Caco-2 (cell line): Measurements from ENCODE around the gene SBF2. TPM values are rescaled to one million over a fixed set of nuclear protein-coding genes. Genes with fewer than 3 reads are reported as not detected.
A peak's percentile ranks its signal among the peaks of the same experiment; 100 is the strongest.

Experiments used
- BruUV-seq: library from RNA; stranded (reverse); fragments of 400-500 nt; replicated peaks from 2 replicates; lab custom pipeline; 2021; lab: Mats Ljungman, UMichigan
- CTCF ChIA-PET: fragments of 300-600 bp; sonication (Branson Sonifier 250); formaldehyde crosslinking; loops from one replicate; lab custom pipeline; 2022; ENCODE audit warnings: antibody characterized with exemption; lab: Charles Lee
- POLR2A ChIA-PET: fragments of 300-600 bp; sonication (Branson Sonifier 250); formaldehyde crosslinking; loops from one replicate; lab custom pipeline; 2022; ENCODE audit warnings: antibody characterized with exemption; lab: Charles Lee
- DNase-seq, 2 experiments: peaks; one replicate each; pipeline versions ENCODE4 v3.0.0 to v3.0.0-alpha.2; 2020 to 2022
- H3K27me3 ChIP-seq: replicated peaks from 2 replicates; pipeline ENCODE4 v1.6.0; 2011; ENCODE audit warnings: low read length; ENCODE audit not compliant: control insufficient read depth, insufficient read depth
- H3K36me3 ChIP-seq: 2 replicates; pipeline ENCODE4 v1.5.1; 2011; ENCODE audit warnings: low read length; ENCODE audit not compliant: control insufficient read depth, insufficient read depth
- H3K4me1 ChIP-seq: fragments of 250-450 bp; sonication (Bioruptor Pico); 2 replicates; pipeline ENCODE4 v1.5.1; 2020; ENCODE audit warnings: mild to moderate bottlenecking
- H3K4me3 ChIP-seq: 2 replicates; pipeline ENCODE4 v1.5.1; 2011; ENCODE audit warnings: low read depth, mild to moderate bottlenecking, control low read depth, low read length
- H3K9me3 ChIP-seq: fragments of 250-450 bp; sonication (Bioruptor Pico); 2 replicates; pipeline ENCODE4 v1.5.1; 2020; ENCODE audit warnings: mild to moderate bottlenecking, moderate library complexity
- H3K27ac Mint-ChIP-seq: one replicate; pipeline ENCODE4 v1.8.0; 2022; ENCODE audit warnings: mixed read lengths; ENCODE audit not compliant: unreplicated experiment
- H3K27me3 Mint-ChIP-seq: one replicate; pipeline ENCODE4 v1.8.0; 2022; ENCODE audit warnings: mixed read lengths; ENCODE audit not compliant: insufficient read depth, unreplicated experiment
- H3K36me3 Mint-ChIP-seq: one replicate; pipeline ENCODE4 v1.8.0; 2022; ENCODE audit warnings: mild to moderate bottlenecking, mixed read lengths; ENCODE audit not compliant: insufficient read depth, unreplicated experiment
- H3K4me1 Mint-ChIP-seq: one replicate; pipeline ENCODE4 v1.8.0; 2022; ENCODE audit warnings: low read depth, mixed read lengths; ENCODE audit not compliant: unreplicated experiment
- H3K4me3 Mint-ChIP-seq: one replicate; pipeline ENCODE4 v1.8.0; 2022; ENCODE audit warnings: mild to moderate bottlenecking, moderate library complexity, mixed read lengths; ENCODE audit not compliant: unreplicated experiment
- H3K9me3 Mint-ChIP-seq: one replicate; pipeline ENCODE4 v1.8.0; 2022; ENCODE audit warnings: mixed read lengths; ENCODE audit not compliant: unreplicated experiment
- CTCF ChIP-seq, 2 experiments: fragments of 200-600 bp in 1 of 2; IDR thresholded peaks; 1 replicate in 1 of 2; 2 replicates in 1 of 2; pipeline versions ENCODE4 v1.5.1 to v1.8.0; 2011 to 2022; ENCODE audit warnings: antibody characterized with exemption in 1 of 2, control low read depth in 1 of 2, inconsistent platforms in 1 of 2, low read depth in 1 of 2, low read length in 1 of 2, mild to moderate bottlenecking in 1 of 2, moderate library complexity in 1 of 2; ENCODE audit not compliant: insufficient read depth in 1 of 2, severe bottlenecking in 1 of 2, unreplicated experiment in 1 of 2
- intact Hi-C: fragments of 100-400 bp; cut with micrococcal nuclease; formaldehyde crosslinking; loops from one replicate; pipeline ENCODE4 v1.10.0; 2022; ENCODE audit not compliant: unreplicated experiment
- total RNA-seq: library from RNA; stranded (reverse); gene quantifications from 2 replicates; pipeline ENCODE4 v1.2.3, GENCODE V29; 2022

The SBF2 gene
- total RNA-seq, 1 experiment from 2014 or later: 72.2 TPM

- Mint-ChIP-seq H3K27me3 (no peaks in the 10 kb centered on the region), H3K27ac (peak overlapping the region; percentile 68), H3K9me3 (no peaks in the 10 kb centered on the region), H3K36me3 (peaks cover 41% of the 10 kb centered on the region), H3K4me3 (peak overlapping the region; percentile 86), H3K4me1 (peaks cover 32% of the 10 kb centered on the region)
- Histone ChIP-seq H3K27me3 (no peaks in the 10 kb centered on the region), H3K4me3 (peak overlapping the region; percentile 70), H3K9me3 (no peaks in the 10 kb centered on the region), H3K36me3 (no peaks in the 10 kb centered on the region), H3K4me1 (peaks cover 13% of the 10 kb centered on the region)
- BruUV-seq: no TSS peak
- POLR2A ChIA-PET: interaction anchor here (0.8 to 1.4 kb wide), 3 partner anchors 29 to 546 kb away, joined by 3 to 4 read pairs (median 3); partner anchors contain the start of gene ADM
- intact Hi-C loops: loop anchor here (1.0 to 10.0 kb wide), 6 partner anchors 67 to 565 kb away; no protein-coding TSS in a partner anchor
- CTCF ChIA-PET: interaction anchor here (0.5 to 2.3 kb wide), 16 partner anchors 11 to 638 kb away, joined by 3 to 11 read pairs (median 3); no protein-coding TSS in a partner anchor
- peak; percentile 43 to 79 for TF ChIP-seq CTCF (IDR thresholded peaks at IDR 0.05; ENCODE audit: insufficient read depth in 1 of 2, low read depth in 1 of 2, low read length in 1 of 2, severe bottlenecking in 1 of 2, unreplicated experiment in 1 of 2)
- peak; percentile 88 to 93 for DNase-seq
Observed at GRCh38 chr11:9757809-9758636, 536.0 kb downstream of the SBF2 start.

GRCh38 chr11:9756878-9757277 lies 537.1 kb downstream of the SBF2 start:
- Mint-ChIP-seq H3K27ac (no peak overlapping the region), H3K4me1 (peaks cover 25% of the 10 kb centered on the region), H3K9me3 (no peaks in the 10 kb centered on the region), H3K36me3 (peaks cover 44% of the 10 kb centered on the region), H3K4me3 (no peak overlapping the region), H3K27me3 (no peaks in the 10 kb centered on the region)
- no peaks in the 10 kb centered on the region for H3K27me3 ChIP-seq
- intact Hi-C loops: loop anchor here (10.0 kb wide), 2 partner anchors 68 to 428 kb away; no protein-coding TSS in a partner anchor
- H3K9me3 ChIP-seq: 0 out of 2 replicates have a peak, but pooled peaks cover 3% of the 10 kb centered on the region
- ChIA-PET CTCF (no interaction called here), POLR2A (interaction anchor here (0.6 kb wide), 1 partner anchor 538 kb away, joined by 5 read pairs; no protein-coding TSS in a partner anchor)
- DNase-seq: no peak
- no peak for TF ChIP-seq CTCF (IDR thresholded peaks at IDR 0.05; ENCODE audit: insufficient read depth in 1 of 2, low read depth in 1 of 2, low read length in 1 of 2, severe bottlenecking in 1 of 2, unreplicated experiment in 1 of 2)
- H3K36me3 ChIP-seq: no peaks in the 10 kb centered on the region
- peaks cover 13% of the 10 kb centered on the region for H3K4me1 ChIP-seq
- no TSS peak for BruUV-seq
- no peak overlapping the region for H3K4me3 ChIP-seq

GRCh38 chr11:9756461-9756860 lies 537.6 kb downstream of the SBF2 start:
- intact Hi-C loops: loop anchor here (10.0 kb wide), 2 partner anchors 68 to 428 kb away; no protein-coding TSS in a partner anchor
- Mint-ChIP-seq H3K4me1 (peaks cover 21% of the 10 kb centered on the region), H3K27ac (no peak overlapping the region), H3K4me3 (no peak overlapping the region), H3K27me3 (no peaks in the 10 kb centered on the region), H3K36me3 (peaks cover 44% of the 10 kb centered on the region), H3K9me3 (no peaks in the 10 kb centered on the region)
- Histone ChIP-seq H3K27me3 (no peaks in the 10 kb centered on the region), H3K4me1 (peaks cover 13% of the 10 kb centered on the region), H3K9me3 (0 out of 2 replicates have a peak, but pooled peaks cover 3% of the 10 kb centered on the region), H3K36me3 (no peaks in the 10 kb centered on the region), H3K4me3 (no peak overlapping the region)
- DNase-seq: no peak
- ChIA-PET CTCF (no interaction called here), POLR2A (no interaction called here)
- no peak for TF ChIP-seq CTCF (IDR thresholded peaks at IDR 0.05; ENCODE audit: insufficient read depth in 1 of 2, low read depth in 1 of 2, low read length in 1 of 2, severe bottlenecking in 1 of 2, unreplicated experiment in 1 of 2)
- no TSS peak for BruUV-seq
